ENCODE measurements around the gene YRDC.

- TF ChIP-seq EZH2 (IDR thresholded peaks at IDR 0.05) (no peak), SRF (IDR thresholded peaks at IDR 0.05; ENCODE audit: low read depth) (no peak), MAX (IDR thresholded peaks at IDR 0.05) (no peak), CTCF (IDR thresholded peaks at IDR 0.05 in 2 of 3, conservative IDR thresholded peaks at IDR 0.05 in 1 of 3; ENCODE audit: borderline replicate concordance in 1 of 3, insufficient read depth in 1 of 3, low read depth in 2 of 3, low read length in 2 of 3) (peak; percentile 20 to 35 (median 27); a peak in 3 of 6 replicates), REST (IDR thresholded peaks at IDR 0.05; ENCODE audit: low read depth) (no peak), ZNF274 (IDR thresholded peaks at IDR 0.05; ENCODE audit: low read depth, low read length) (no peak), TCF7L2 (IDR thresholded peaks at IDR 0.05; ENCODE audit: borderline replicate concordance, extremely low read depth, insufficient read depth, insufficient read length) (no peak), POLR2A (IDR thresholded peaks at IDR 0.05; ENCODE audit: borderline replicate concordance, extremely low read depth, insufficient read depth, insufficient read length) (no peak), JUND (IDR thresholded peaks at IDR 0.05) (no peak), POLR2AphosphoS5 (IDR thresholded peaks at IDR 0.05; ENCODE audit: low read depth, low read length) (no peak), CEBPB (IDR thresholded peaks at IDR 0.05; ENCODE audit: low read depth) (no peak), RAD21 (IDR thresholded peaks at IDR 0.05; ENCODE audit: low read depth) (peak; percentile 72)
These were observed 41.9 kb downstream of the YRDC start for GRCh38 chr1:37765916-37766664.

All from HCT116 (cell line).